Esophagus muscularis mucosa (tissue), 4 donors: ENCODE measurements around the gene XPO6. TPM values are rescaled to one million over a fixed set of nuclear protein-coding genes. Genes with fewer than 3 reads are reported as not detected.
A peak's percentile ranks its signal among the peaks of the same experiment; 100 is the strongest.

ENCODE experiments used
- DNase-seq: peaks from one replicate; pipeline ENCODE4 v3.0.0-alpha.2; 2017; ENCODE audit errors: extremely low spot score
- H3K27ac ChIP-seq, 4 donors: fragments of 200-600 bp; sonication (generic); replicated peaks in 1 of 4; 1 replicate in 3 of 4; 2 replicates in 1 of 4; pipeline ENCODE4 v1.5.1; 2016 to 2019; ENCODE audit warnings: mild to moderate bottlenecking in 1 of 4
- H3K27me3 ChIP-seq, 4 donors: fragments of 200-600 bp; sonication (generic); one replicate each; pipeline versions ENCODE4 v1.5.1 to v1.6.0; 2016 to 2019
- H3K36me3 ChIP-seq, 4 donors: fragments of 200-600 bp; sonication (generic); one replicate each; pipeline ENCODE4 v1.5.1; 2016 to 2019
- H3K4me1 ChIP-seq, 4 donors: fragments of 200-600 bp; sonication (generic); one replicate each; pipeline ENCODE4 v1.5.1; 2016 to 2019
- H3K4me3 ChIP-seq, 4 donors: fragments of 200-600 bp; sonication (generic); 1 replicate in 2 of 4; 2 replicates in 2 of 4; pipeline ENCODE4 v1.5.1; 2016 to 2019; ENCODE audit warnings: mild to moderate bottlenecking in 4 of 4, moderate library complexity in 1 of 4
- H3K9me3 ChIP-seq, 4 donors: fragments of 200-600 bp; sonication (generic); 1 replicate in 3 of 4; 2 replicates in 1 of 4; pipeline ENCODE4 v1.5.1; 2016 to 2019
- CTCF ChIP-seq, 3 experiments: fragments of 200-600 bp in 2 of 3; fragments of 450-650 bp in 1 of 3; sonication (generic) in 2 of 3; IDR thresholded peaks; one replicate each; pipeline ENCODE4 v1.5.1; 2017 to 2019; ENCODE audit warnings: antibody characterized with exemption in 3 of 3, mild to moderate bottlenecking in 2 of 3, moderate library complexity in 1 of 3
- EP300 ChIP-seq: sonication (generic); formaldehyde crosslinking; IDR thresholded peaks from one replicate; pipeline ENCODE4 v1.6.1; 2017; ENCODE audit warnings: antibody characterized with exemption
- POLR2A ChIP-seq: fragments of 450-650 bp; IDR thresholded peaks from one replicate; pipeline ENCODE4 v1.6.1; 2017; ENCODE audit warnings: antibody characterized with exemption, moderate library complexity, mild to moderate bottlenecking, low read depth
- POLR2AphosphoS5 ChIP-seq, 2 donors: sonication (generic); formaldehyde crosslinking; IDR thresholded peaks; one replicate each; pipeline ENCODE4 v1.6.1; 2017; ENCODE audit warnings: antibody characterized with exemption in 2 of 2
- WGBS: methylation state at CpG from one replicate; pipeline ENCODE4 v1.1.5; 2018; 5-methylcytosine and 5-hydroxymethylcytosine counted together
- intact Hi-C: fragments of 100-400 bp; cut with DNase I; formaldehyde crosslinking; loops from one replicate; pipeline ENCODE4 v1.15.1; 2023
- total RNA-seq, 4 donors: library from RNA; depleted of rRNA; stranded (reverse); fragments of >200 nt; gene quantifications; one replicate each; pipeline versions ENCODE4 v1.1.0 to v1.2.1, GENCODE V29; 2016

The XPO6 gene
- total RNA-seq, 4 donors from 2014 or later = 39.0 to 68.3 (median 51.1) TPM

DNA sequence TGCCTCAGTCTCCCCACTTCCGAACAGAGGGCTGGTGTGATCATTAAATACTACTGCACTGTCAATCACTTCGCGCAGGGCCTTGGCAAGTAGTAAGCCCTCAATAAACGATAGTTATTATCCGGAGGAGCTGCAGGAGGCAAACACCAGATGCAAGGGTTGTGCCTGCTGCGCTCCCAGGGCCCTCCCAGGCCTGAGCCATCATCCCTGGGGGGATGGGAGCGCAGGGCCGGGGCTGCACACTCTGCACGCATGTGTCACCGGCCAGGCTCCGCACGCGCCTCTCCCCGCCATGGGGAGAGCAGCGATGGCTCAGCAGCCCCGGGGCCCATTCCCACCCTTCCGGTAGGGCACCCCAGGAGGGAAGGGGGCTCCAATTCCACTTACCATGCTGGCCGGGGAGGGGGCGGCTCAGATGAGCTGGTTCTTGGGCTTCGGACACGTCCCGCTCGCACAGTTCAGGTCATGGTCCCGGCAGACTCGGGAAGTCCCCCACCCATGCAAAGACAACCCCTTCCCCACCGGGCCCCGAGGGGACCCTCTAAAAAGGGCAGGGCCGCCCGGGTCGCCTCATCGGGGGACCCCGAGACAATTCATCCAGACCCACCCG lies 681 bp downstream of the XPO6 start:
- DNase-seq = no peak

GRCh38 chr16:28210264-28210663 lies 1.5 kb downstream of the XPO6 start:
- no peaks in the 10 kb centered on the region for H3K27me3 ChIP-seq
- H3K9me3 ChIP-seq = no peaks in the 10 kb centered on the region
- intact Hi-C loops = no loop called here
- peak overlapping the region; percentile 87 to 95 (median 91) for H3K27ac ChIP-seq
- H3K4me3 ChIP-seq = peak overlapping the region; percentile 73 to 96 (median 82)
- 70% methylated on average over 5 of the region's 5 CpGs for WGBS
- H3K4me1 ChIP-seq = peaks cover 13 to 41% (median 36%) of the 10 kb centered on the region in 4 donors
- DNase-seq = no peak
- peaks cover 0 to 28% (median 15%) of the 10 kb centered on the region in 4 donors for H3K36me3 ChIP-seq
- TF ChIP-seq CTCF (IDR thresholded peaks at IDR 0.05) = no peak
- TF ChIP-seq EP300 = no peak
- no peak for TF ChIP-seq POLR2A
- no peak for TF ChIP-seq POLR2AphosphoS5 (IDR thresholded peaks at IDR 0.05)

More for the DNA sequence above, 681 bp downstream of the XPO6 start:
- Histone ChIP-seq H3K27me3 (no peaks in the 10 kb centered on the region), H3K9me3 (no peaks in the 10 kb centered on the region), H3K27ac (peak overlapping the region; percentile 87 to 95 (median 91)), H3K4me3 (peak overlapping the region; percentile 73 to 96 (median 82)), H3K36me3 (peaks cover 0 to 20% (median 10%) of the 10 kb centered on the region in 4 donors), H3K4me1 (peaks cover 13 to 41% (median 36%) of the 10 kb centered on the region in 4 donors)
- TF ChIP-seq CTCF (IDR thresholded peaks at IDR 0.05) (no peak), EP300 (no peak), POLR2A (no peak), POLR2AphosphoS5 (IDR thresholded peaks at IDR 0.05) (peak; percentile 49 to 67)
- intact Hi-C loops = no loop called here
- WGBS = 5% methylated on average over 20 of the region's 33 CpGs

DNA sequence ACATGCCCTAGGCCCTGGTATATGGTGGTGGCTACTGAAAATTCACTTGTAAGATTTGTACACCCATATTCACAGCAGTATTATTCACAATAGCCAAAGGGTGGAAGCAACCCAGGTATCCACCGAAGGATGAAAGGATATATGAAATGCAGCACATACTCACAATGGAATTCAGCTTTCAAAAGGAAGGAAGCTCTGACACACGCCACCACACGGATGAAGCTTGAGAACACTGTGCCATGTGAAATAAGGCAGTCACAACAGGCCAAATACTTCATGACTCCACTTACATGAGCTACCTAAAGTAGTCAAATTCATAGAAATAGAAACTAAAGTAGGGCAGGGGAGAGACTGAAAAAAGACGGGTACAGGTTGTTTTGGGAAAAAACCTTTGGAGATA lies 2.9 kb downstream of the XPO6 start:
- H3K9me3 ChIP-seq = no peaks in the 10 kb centered on the region
- intact Hi-C loops = no loop called here
- no peaks in the 10 kb centered on the region for H3K27me3 ChIP-seq
- WGBS = 89% methylated on average over 4 of the region's 4 CpGs
- no peak for DNase-seq
- no peak overlapping the region for H3K4me3 ChIP-seq
- H3K36me3 ChIP-seq = peaks cover 6 to 42% (median 29%) of the 10 kb centered on the region in 4 donors
- peaks cover 16 to 50% (median 43%) of the 10 kb centered on the region in 4 donors for H3K4me1 ChIP-seq
- no peak overlapping the region for H3K27ac ChIP-seq
- TF ChIP-seq POLR2A = no peak
- no peak for TF ChIP-seq EP300
- TF ChIP-seq POLR2AphosphoS5 (IDR thresholded peaks at IDR 0.05) = no peak
- no peak for TF ChIP-seq CTCF (IDR thresholded peaks at IDR 0.05)

DNA sequence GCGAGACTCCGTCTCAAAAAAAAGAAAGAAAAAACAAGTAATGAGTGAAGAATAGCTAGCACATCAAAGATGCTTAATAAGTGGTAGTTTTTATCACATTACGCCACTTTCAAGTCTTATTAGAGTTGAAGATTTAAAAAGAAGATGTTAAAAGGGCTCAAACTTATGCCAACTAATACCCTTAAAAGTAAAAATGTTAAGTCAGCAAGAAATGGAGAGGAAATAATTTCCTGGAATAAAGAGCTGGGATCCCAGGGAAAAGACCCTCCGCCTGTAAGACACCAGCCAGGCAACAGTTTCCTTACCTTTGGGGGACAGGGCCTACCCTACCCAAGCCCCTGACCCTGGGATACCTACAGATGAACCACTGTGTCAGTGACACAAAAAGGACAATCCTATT lies 3.6 kb downstream of the XPO6 start:
- TF ChIP-seq POLR2AphosphoS5 (IDR thresholded peaks at IDR 0.05) = no peak
- TF ChIP-seq POLR2A = no peak
- no peak for TF ChIP-seq CTCF (IDR thresholded peaks at IDR 0.05)
- no peak for TF ChIP-seq EP300
- no peaks in the 10 kb centered on the region for H3K9me3 ChIP-seq
- H3K4me3 ChIP-seq = no peak overlapping the region
- H3K4me1 ChIP-seq = peaks cover 16 to 50% (median 45%) of the 10 kb centered on the region in 4 donors
- H3K27me3 ChIP-seq = no peaks in the 10 kb centered on the region
- DNase-seq = no peak
- intact Hi-C loops = no loop called here
- H3K36me3 ChIP-seq = peaks cover 6 to 46% (median 32%) of the 10 kb centered on the region in 4 donors
- no peak overlapping the region for H3K27ac ChIP-seq
- 97% methylated on average over 4 of the region's 4 CpGs for WGBS
